Ishikawa (cell line): ENCODE data around the gene FAM222B.

ENCODE experiments used
- CEBPB ChIP-seq: IDR thresholded peaks from 2 replicates; pipeline ENCODE4 v1.6.1; 2012
- RAD21 ChIP-seq: IDR thresholded peaks from 2 replicates; pipeline ENCODE4 v1.6.1; 2012; ENCODE audit warnings: low read depth
- TAF1 ChIP-seq: IDR thresholded peaks from 2 replicates; pipeline ENCODE4 v1.6.1; 2012; ENCODE audit warnings: low read depth, mild to moderate bottlenecking
- YY1 ChIP-seq: IDR thresholded peaks from 2 replicates; pipeline ENCODE4 v1.6.1; 2012; ENCODE audit warnings: low read depth
- TF ChIP-seq, protein P1 (sequence below): IDR thresholded peaks from 2 replicates; pipeline ENCODE4 v1.6.1; 2012
- TF ChIP-seq, protein P2 (sequence below): IDR thresholded peaks from 2 replicates; pipeline ENCODE4 v1.6.1; 2012; ENCODE audit warnings: low read depth, mild to moderate bottlenecking

DNA sequence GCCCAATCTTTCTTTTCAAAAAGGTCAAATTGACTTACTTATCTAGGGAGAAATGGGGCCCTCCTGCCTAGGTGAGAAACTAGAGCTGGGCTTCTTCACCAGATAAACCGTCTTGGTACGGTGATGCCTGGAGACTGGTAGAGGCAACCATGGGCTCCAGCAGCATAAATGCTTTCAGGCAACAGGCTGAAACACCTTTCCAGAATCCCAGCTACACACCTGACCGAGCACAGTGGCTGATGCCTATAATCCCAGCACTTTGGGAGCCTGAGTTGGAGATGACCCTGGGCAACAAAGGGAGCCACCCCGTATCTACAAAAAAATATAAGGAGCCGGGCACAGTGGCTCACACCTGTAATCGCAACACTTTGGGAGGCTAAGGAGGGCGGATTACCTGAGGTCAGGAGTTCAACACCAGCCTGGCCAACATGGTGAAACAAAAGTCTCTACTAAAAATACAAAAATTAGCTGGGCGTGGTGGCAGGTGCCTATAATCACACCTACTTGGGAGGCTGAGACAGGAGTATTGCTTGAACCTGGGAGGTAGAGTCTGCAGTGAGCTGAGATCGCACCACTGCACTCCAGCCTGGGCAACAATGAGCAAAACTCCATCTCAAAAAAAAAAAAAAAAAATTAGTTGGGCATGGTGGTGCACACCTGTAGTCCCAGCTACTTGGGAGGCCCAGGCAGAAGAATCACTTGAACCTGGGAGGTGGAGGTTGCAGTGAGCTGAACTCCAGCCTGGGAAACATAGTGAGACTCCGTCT, 90.8 kb downstream of the FAM222B start:
- no peak for TF ChIP-seq CEBPB
- no peak for TF ChIP-seq RAD21
- no peak for TF ChIP-seq YY1
- TF ChIP-seq, protein P1, sequence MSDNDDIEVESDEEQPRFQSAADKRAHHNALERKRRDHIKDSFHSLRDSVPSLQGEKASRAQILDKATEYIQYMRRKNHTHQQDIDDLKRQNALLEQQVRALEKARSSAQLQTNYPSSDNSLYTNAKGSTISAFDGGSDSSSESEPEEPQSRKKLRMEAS: no peak
- no peak for TF ChIP-seq TAF1
- TF ChIP-seq, protein P2, sequence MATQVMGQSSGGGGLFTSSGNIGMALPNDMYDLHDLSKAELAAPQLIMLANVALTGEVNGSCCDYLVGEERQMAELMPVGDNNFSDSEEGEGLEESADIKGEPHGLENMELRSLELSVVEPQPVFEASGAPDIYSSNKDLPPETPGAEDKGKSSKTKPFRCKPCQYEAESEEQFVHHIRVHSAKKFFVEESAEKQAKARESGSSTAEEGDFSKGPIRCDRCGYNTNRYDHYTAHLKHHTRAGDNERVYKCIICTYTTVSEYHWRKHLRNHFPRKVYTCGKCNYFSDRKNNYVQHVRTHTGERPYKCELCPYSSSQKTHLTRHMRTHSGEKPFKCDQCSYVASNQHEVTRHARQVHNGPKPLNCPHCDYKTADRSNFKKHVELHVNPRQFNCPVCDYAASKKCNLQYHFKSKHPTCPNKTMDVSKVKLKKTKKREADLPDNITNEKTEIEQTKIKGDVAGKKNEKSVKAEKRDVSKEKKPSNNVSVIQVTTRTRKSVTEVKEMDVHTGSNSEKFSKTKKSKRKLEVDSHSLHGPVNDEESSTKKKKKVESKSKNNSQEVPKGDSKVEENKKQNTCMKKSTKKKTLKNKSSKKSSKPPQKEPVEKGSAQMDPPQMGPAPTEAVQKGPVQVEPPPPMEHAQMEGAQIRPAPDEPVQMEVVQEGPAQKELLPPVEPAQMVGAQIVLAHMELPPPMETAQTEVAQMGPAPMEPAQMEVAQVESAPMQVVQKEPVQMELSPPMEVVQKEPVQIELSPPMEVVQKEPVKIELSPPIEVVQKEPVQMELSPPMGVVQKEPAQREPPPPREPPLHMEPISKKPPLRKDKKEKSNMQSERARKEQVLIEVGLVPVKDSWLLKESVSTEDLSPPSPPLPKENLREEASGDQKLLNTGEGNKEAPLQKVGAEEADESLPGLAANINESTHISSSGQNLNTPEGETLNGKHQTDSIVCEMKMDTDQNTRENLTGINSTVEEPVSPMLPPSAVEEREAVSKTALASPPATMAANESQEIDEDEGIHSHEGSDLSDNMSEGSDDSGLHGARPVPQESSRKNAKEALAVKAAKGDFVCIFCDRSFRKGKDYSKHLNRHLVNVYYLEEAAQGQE: no peak
